Neutrophil (primary cell): ENCODE results near the gene BICD1.

Experiments used
- H3K27ac ChIP-seq: fragments of 200-600 bp; sonication (generic); 2 replicates; pipeline ENCODE4 v1.5.1; 2016; ENCODE audit warnings: mild to moderate bottlenecking, moderate library complexity
- H3K27me3 ChIP-seq: fragments of 200-600 bp; sonication (generic); 2 replicates; pipeline ENCODE4 v1.6.0; 2016; ENCODE audit warnings: mild to moderate bottlenecking
- H3K36me3 ChIP-seq: fragments of 200-600 bp; sonication (generic); 2 replicates; pipeline ENCODE4 v1.5.1; 2017
- H3K4me1 ChIP-seq, 2 experiments: fragments of 200-600 bp in 1 of 2; sonication (generic) in 1 of 2; 1 replicate in 1 of 2; 2 replicates in 1 of 2; pipeline versions ENCODE4 v1.5.1 to v1.6.1; 2013 to 2016; ENCODE audit warnings: low read depth in 1 of 2, low read length in 1 of 2, mild to moderate bottlenecking in 1 of 2, moderate library complexity in 1 of 2; ENCODE audit not compliant: control insufficient read depth in 1 of 2, insufficient read depth in 1 of 2
- H3K4me3 ChIP-seq, 2 experiments: fragments of 200-600 bp in 1 of 2; sonication (generic) in 1 of 2; 1 replicate in 1 of 2; 2 replicates in 1 of 2; pipeline ENCODE4 v1.5.1; 2013 to 2016; ENCODE audit warnings: low read depth in 1 of 2, low read length in 1 of 2, mild to moderate bottlenecking in 1 of 2, moderate library complexity in 1 of 2
- H3K9me3 ChIP-seq: fragments of 200-600 bp; sonication (generic); 2 replicates; pipeline ENCODE4 v1.5.1; 2016
- CTCF ChIP-seq: fragments of 200-600 bp; sonication (generic); IDR thresholded peaks from 2 replicates; pipeline ENCODE4 v1.5.1; 2016; ENCODE audit warnings: antibody characterized with exemption

Gene BICD1

GRCh38 chr12:32100888-32101287, 5.8 kb upstream of the BICD1 start:
- H3K9me3 ChIP-seq, result no peaks in the 10 kb centered on the region
- peaks cover 21% of the 10 kb centered on the region for H3K27me3 ChIP-seq
- peaks cover 0 to 5% of the 10 kb centered on the region in 2 experiments for H3K4me1 ChIP-seq
- no peak overlapping the region for H3K4me3 ChIP-seq
- H3K27ac ChIP-seq, result no peak overlapping the region
- no peak for TF ChIP-seq CTCF
- H3K36me3 ChIP-seq, result no peaks in the 10 kb centered on the region

DNA sequence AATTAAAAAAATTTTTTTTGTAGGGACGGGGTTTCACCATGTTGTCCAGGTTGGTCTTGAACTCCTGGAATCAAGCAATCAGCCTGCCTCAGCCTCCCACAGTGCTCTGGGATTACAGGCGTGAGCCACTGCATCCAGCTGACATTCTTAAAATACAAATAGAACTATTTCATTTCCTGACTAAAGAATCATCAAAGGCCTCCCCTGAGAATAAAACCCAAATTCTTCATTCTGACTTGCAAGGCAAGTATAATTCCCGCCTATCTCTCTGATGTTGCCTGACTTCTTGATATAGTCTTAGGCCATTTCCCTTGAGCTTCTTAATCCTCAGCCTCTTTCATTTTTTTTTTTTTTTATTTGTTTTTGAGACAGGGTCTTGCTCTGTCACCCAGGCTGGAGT, 4.4 kb upstream of the BICD1 start:
- H3K9me3 ChIP-seq, result no peaks in the 10 kb centered on the region
- peaks cover 35% of the 10 kb centered on the region for H3K27me3 ChIP-seq
- H3K36me3 ChIP-seq, result no peaks in the 10 kb centered on the region
- TF ChIP-seq CTCF, result no peak
- peaks cover 9 to 13% of the 10 kb centered on the region in 2 experiments for H3K4me1 ChIP-seq
- H3K27ac ChIP-seq, result no peak overlapping the region
- no peak overlapping the region for H3K4me3 ChIP-seq

- TF ChIP-seq CTCF, result no peak
- Histone ChIP-seq H3K27me3 (peaks cover 55% of the 10 kb centered on the region), H3K9me3 (no peaks in the 10 kb centered on the region), H3K36me3 (no peaks in the 10 kb centered on the region), H3K4me1 (peaks cover 11 to 17% of the 10 kb centered on the region in 2 experiments), H3K4me3 (no peak overlapping the region), H3K27ac (no peak overlapping the region)
Observed at GRCh38 chr12:32104572-32105355, 1.9 kb upstream of the BICD1 start.

DNA sequence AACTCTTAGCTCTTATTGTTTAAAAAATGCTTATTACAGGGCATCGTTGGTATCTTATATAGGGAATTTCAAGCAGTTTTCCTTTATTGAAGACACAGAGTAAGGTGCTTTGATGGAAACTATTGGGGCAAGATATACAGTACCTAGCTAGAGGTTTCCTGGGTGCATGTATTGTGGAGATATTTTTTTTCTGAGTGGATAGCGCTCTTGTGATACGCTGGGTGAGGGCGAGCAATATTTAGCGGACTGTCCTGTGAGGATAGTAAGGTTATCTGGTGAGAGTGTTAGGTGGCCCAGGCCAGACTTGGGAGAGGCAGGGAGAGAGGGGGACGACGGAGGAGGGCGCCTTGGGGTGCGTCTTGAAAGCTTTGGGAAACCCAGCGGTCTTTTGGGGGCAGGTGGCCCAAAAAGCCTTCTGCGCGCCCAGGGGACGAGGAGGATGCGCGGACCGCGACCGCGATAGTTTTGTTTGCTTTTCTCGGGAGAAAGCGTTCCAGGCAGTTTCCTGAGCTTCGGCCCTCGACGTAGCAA, 596 bp upstream of the BICD1 start:
- Histone ChIP-seq H3K4me3 (peak overlapping the region; percentile 59 to 69), H3K27ac (no peak overlapping the region), H3K36me3 (no peaks in the 10 kb centered on the region), H3K9me3 (no peaks in the 10 kb centered on the region), H3K4me1 (peaks cover 11 to 17% of the 10 kb centered on the region in 2 experiments), H3K27me3 (peaks cover 55% of the 10 kb centered on the region)
- no peak for TF ChIP-seq CTCF

DNA sequence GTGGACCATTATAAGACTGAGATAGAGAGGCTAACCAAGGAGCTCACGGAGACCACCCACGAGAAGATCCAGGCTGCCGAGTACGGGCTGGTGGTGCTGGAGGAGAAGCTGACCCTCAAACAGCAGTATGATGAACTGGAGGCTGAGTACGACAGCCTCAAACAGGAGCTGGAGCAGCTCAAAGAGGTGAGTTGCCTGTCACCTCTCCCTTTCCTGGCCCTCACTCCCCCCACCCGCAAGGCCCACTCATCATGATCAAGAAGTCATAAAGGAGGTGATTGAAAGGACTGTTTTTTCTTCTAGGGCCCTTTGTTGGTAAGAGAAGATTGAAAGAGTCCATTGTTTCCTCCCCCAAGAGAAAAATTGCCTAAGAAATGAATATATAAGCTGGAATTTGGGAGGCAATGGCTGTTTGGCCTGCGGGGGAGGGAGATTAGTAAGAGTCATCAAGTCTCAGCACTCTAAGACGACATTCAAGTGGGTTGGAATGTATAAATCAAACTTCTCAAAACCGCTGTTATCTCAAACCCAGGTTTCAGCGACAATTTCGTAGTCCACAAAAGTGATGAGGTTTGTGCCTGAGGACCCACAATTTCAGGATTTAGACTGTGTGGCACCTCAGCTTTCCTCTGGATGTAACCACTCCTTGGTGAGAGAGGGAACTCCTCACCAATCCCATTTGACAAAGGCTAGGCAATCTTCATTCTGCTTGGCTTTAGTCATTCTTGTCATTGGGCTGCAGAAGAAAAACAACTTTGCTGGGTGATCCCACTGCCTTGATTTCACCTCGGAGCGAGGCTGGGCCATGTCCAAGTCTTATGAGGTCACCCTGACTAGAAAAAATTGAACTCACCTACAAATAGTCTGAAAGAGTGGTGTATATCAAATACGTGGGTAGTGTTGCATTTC, 966 bp downstream of the BICD1 start:
- H3K4me3 ChIP-seq, result peak overlapping the region; percentile 59 to 69
- H3K4me1 ChIP-seq, result peaks cover 11 to 17% of the 10 kb centered on the region in 2 experiments
- H3K27ac ChIP-seq, result no peak overlapping the region
- H3K36me3 ChIP-seq, result no peaks in the 10 kb centered on the region
- peaks cover 55% of the 10 kb centered on the region for H3K27me3 ChIP-seq
- TF ChIP-seq CTCF, result no peak
- H3K9me3 ChIP-seq, result no peaks in the 10 kb centered on the region
